Sigmoid colon (tissue), 4 donors: ENCODE measurements around the gene NPHP4.

Experiments
- POLR2A ChIP-seq, 2 donors: fragments of 450-650 bp; IDR thresholded peaks; one replicate each; pipeline ENCODE4 v1.6.1; 2016; ENCODE audit warnings: antibody characterized with exemption in 2 of 2, mild to moderate bottlenecking in 2 of 2, moderate library complexity in 2 of 2
- POLR2AphosphoS5 ChIP-seq, 4 donors: sonication (generic); formaldehyde crosslinking; IDR thresholded peaks; one replicate each; pipeline ENCODE4 v1.6.1; 2017; ENCODE audit warnings: antibody characterized with exemption in 4 of 4

GRCh38 chr1:6011161-6011945 lies 19.1 kb upstream of the NPHP4 start:
- no peak for TF ChIP-seq POLR2AphosphoS5 (IDR thresholded peaks at IDR 0.05)
- no peak for TF ChIP-seq POLR2A (IDR thresholded peaks at IDR 0.05)
